Uterus (tissue), 2 donors: ENCODE measurements around the gene TVP23A.
"Not testable (repeated sequence)": the region's sequence is repeated elsewhere in the genome, so short reads cannot be mapped to it uniquely, and the experiment has no call there.

Experiments
- CTCF ChIP-seq, 4 experiments: fragments of 200-600 bp in 2 of 4; fragments of 450-650 bp in 2 of 4; sonication (generic) in 2 of 4; IDR thresholded peaks; one replicate each; pipeline ENCODE4 v1.5.1; 2016 to 2019; ENCODE audit warnings: antibody characterized with exemption in 4 of 4, mild to moderate bottlenecking in 2 of 4, moderate library complexity in 1 of 4
- POLR2A ChIP-seq, 2 donors: fragments of 450-650 bp; IDR thresholded peaks; one replicate each; pipeline ENCODE4 v1.6.1; 2016; ENCODE audit warnings: antibody characterized with exemption in 2 of 2, mild to moderate bottlenecking in 1 of 2, moderate library complexity in 1 of 2

GRCh38 chr16:10788630-10789029 is 30.0 kb downstream of the TVP23A start:
- not testable (repeated sequence) for TF ChIP-seq CTCF, POLR2A (IDR thresholded peaks at IDR 0.05)
